HL-60 (cell line): ENCODE measurements around the gene NT5DC2.

Experiments used
- GABPA ChIP-seq: IDR thresholded peaks from 2 replicates; pipeline ENCODE4 v1.6.1; 2012; ENCODE audit warnings: low read depth
- POLR2AphosphoS5 ChIP-seq: IDR thresholded peaks from 2 replicates; pipeline ENCODE4 v1.6.1; 2012; ENCODE audit warnings: low read depth
- REST ChIP-seq: IDR thresholded peaks from 2 replicates; pipeline ENCODE4 v1.6.1; 2012; ENCODE audit warnings: low read depth; ENCODE audit not compliant: insufficient replicate concordance
- SPI1 ChIP-seq: IDR thresholded peaks from 2 replicates; pipeline ENCODE4 v1.6.1; 2012; ENCODE audit warnings: low read depth, mild to moderate bottlenecking, borderline replicate concordance
- TF ChIP-seq, protein P1 (sequence below): IDR thresholded peaks from one replicate; pipeline ENCODE4 v1.5.1; 2011; ENCODE audit warnings: low read length, control low read depth, inconsistent platforms; ENCODE audit not compliant: insufficient read depth

GRCh38 chr3:52524752-52525679 lies 8.6 kb downstream of the NT5DC2 start:
- TF ChIP-seq, protein P1, sequence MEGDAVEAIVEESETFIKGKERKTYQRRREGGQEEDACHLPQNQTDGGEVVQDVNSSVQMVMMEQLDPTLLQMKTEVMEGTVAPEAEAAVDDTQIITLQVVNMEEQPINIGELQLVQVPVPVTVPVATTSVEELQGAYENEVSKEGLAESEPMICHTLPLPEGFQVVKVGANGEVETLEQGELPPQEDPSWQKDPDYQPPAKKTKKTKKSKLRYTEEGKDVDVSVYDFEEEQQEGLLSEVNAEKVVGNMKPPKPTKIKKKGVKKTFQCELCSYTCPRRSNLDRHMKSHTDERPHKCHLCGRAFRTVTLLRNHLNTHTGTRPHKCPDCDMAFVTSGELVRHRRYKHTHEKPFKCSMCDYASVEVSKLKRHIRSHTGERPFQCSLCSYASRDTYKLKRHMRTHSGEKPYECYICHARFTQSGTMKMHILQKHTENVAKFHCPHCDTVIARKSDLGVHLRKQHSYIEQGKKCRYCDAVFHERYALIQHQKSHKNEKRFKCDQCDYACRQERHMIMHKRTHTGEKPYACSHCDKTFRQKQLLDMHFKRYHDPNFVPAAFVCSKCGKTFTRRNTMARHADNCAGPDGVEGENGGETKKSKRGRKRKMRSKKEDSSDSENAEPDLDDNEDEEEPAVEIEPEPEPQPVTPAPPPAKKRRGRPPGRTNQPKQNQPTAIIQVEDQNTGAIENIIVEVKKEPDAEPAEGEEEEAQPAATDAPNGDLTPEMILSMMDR, result no peak
- no peak for TF ChIP-seq REST
- no peak for TF ChIP-seq SPI1
- TF ChIP-seq GABPA, result no peak
- no peak for TF ChIP-seq POLR2AphosphoS5
